GM13976 (cell line): ENCODE measurements around the gene MYL7.
"Not testable (repeated sequence)": the region's sequence is repeated elsewhere in the genome, so short reads cannot be mapped to it uniquely, and the experiment has no call there.

Experiments
- DNase-seq: peaks from one replicate; pipeline ENCODE4 v3.0.0; 2012; ENCODE audit warnings: low spot score
- CTCF ChIP-seq: IDR thresholded peaks from 2 replicates; pipeline ENCODE4 v1.5.1; 2012; ENCODE audit warnings: borderline replicate concordance, mild to moderate bottlenecking; ENCODE audit not compliant: insufficient read depth; ENCODE audit errors: extremely low read depth, missing control alignments, control extremely low read depth
- in situ Hi-C: fragments of 300-500 bp; cut with MboI; formaldehyde crosslinking; loops from one replicate; pipeline ENCODE4 v1.12.0; 2022; ENCODE audit warnings: low sequenced_read_pairs, mixed read lengths, inconsistent platforms; ENCODE audit not compliant: unreplicated experiment

Gene MYL7

GRCh38 chr7:44177570-44178131, 36.5 kb upstream of the MYL7 start:
- in situ Hi-C loops = no loop called here
- DNase-seq = no peak
- no peak for TF ChIP-seq CTCF

GRCh38 chr7:44176486-44176885, 35.4 kb upstream of the MYL7 start:
- no peak for TF ChIP-seq CTCF
- in situ Hi-C loops = no loop called here

GRCh38 chr7:44175730-44176129, 34.6 kb upstream of the MYL7 start:
- TF ChIP-seq CTCF = no peak
- no peak for DNase-seq
- in situ Hi-C loops = no loop called here

More at GRCh38 chr7:44176486-44176885, 35.4 kb upstream of the MYL7 start:
- DNase-seq = no peak

GRCh38 chr7:44174694-44174948, 33.5 kb upstream of the MYL7 start:
- in situ Hi-C loops = not testable (repeated sequence)

GRCh38 chr7:44173911-44174693, 33.0 kb upstream of the MYL7 start:
- TF ChIP-seq CTCF = no peak
- no peak for DNase-seq
- in situ Hi-C loops = no loop called here

More at GRCh38 chr7:44174694-44174948, 33.5 kb upstream of the MYL7 start:
- not testable (repeated sequence) for DNase-seq

GRCh38 chr7:44172803-44173424, 31.8 kb upstream of the MYL7 start:
- in situ Hi-C loops = no loop called here
- TF ChIP-seq CTCF = no peak

GRCh38 chr7:44172352-44172751, 31.2 kb upstream of the MYL7 start:
- DNase-seq = no peak
- in situ Hi-C loops = no loop called here
- TF ChIP-seq CTCF = no peak

More at GRCh38 chr7:44172803-44173424, 31.8 kb upstream of the MYL7 start:
- DNase-seq = no peak

GRCh38 chr7:44171901-44172300, 30.8 kb upstream of the MYL7 start:
- DNase-seq, in situ Hi-C loops: not testable (repeated sequence)
